Peyer's patch (tissue), 4 donors: Measurements from ENCODE around the gene BUB3.

Experiments used
- POLR2A ChIP-seq, 2 donors: fragments of 450-650 bp; IDR thresholded peaks; one replicate each; pipeline ENCODE4 v1.5.1; 2017; ENCODE audit warnings: antibody characterized with exemption in 2 of 2, mild to moderate bottlenecking in 2 of 2, moderate library complexity in 2 of 2
- TF ChIP-seq, protein P1 (sequence below), 6 experiments: fragments of 450-650 bp in 4 of 6; fragments of 200-600 bp in 2 of 6; sonication (generic) in 1 of 6; IDR thresholded peaks; one replicate each; pipeline ENCODE4 v1.5.1; 2017 to 2019; ENCODE audit warnings: antibody characterized with exemption in 6 of 6, mild to moderate bottlenecking in 3 of 6, moderate library complexity in 1 of 6

DNA sequence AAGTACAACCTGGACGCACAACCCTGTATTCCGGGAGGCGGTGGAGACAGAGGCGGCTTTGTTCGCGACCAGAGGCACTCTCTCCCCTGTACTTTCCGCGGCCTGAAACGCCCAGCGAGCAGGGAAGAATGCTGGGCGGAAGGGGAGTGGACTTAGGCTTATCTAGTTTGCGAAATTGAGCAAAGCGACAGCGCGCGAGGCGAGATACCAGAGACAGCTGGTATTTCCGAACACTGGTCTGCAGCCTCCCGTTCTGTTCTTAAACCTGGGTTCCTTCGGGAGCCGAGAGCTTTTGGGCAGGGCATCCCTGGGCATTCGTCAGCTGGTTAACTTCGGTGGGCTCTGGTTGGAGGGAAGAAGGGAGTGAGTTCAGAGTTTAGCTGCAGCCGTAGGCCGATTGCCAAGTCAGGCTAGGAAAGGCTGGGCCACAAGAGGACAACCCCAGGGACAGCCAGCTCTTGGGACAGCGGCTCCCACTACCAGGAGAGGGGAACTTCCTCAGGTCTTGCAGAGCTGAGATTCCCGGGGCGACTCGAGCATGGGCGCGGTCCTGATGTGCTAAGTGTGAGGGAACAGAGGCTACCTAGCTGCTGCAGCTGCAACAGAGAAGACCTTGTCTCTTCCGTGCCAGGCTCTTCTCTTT is 14.6 kb upstream of the BUB3 start:
- TF ChIP-seq, protein P1, sequence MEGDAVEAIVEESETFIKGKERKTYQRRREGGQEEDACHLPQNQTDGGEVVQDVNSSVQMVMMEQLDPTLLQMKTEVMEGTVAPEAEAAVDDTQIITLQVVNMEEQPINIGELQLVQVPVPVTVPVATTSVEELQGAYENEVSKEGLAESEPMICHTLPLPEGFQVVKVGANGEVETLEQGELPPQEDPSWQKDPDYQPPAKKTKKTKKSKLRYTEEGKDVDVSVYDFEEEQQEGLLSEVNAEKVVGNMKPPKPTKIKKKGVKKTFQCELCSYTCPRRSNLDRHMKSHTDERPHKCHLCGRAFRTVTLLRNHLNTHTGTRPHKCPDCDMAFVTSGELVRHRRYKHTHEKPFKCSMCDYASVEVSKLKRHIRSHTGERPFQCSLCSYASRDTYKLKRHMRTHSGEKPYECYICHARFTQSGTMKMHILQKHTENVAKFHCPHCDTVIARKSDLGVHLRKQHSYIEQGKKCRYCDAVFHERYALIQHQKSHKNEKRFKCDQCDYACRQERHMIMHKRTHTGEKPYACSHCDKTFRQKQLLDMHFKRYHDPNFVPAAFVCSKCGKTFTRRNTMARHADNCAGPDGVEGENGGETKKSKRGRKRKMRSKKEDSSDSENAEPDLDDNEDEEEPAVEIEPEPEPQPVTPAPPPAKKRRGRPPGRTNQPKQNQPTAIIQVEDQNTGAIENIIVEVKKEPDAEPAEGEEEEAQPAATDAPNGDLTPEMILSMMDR (IDR thresholded peaks at IDR 0.05) = no peak
- TF ChIP-seq POLR2A (IDR thresholded peaks at IDR 0.05) = no peak
